ENCODE measurements around the gene RASSF1.

Gene RASSF1

DNA sequence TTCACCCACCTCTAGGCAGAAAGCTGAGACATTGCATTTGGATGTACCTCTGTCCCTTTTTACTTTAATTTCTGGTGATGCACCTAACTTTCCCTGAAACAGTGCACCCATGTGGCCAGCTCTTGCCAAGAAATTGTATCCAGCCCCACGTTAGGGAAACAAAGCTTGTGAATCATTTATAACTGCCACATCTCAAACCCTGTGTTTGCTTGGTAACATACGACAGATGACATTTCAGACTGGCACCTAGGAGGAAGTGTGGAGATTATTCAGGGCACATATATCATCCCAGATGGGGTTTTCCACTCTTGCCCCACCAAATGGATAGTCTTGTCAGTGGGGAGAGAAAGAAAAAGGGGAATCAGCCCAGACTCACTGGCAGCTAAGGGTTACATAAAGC lies 12.1 kb upstream of the RASSF1 start:
- H3K4me3 ChIP-seq (ENCODE audit: low read depth, low read length), result no peak overlapping the region
- peak; percentile 48 for DNase-seq (ENCODE audit: low read depth)
- peak; percentile 57 for TF ChIP-seq CTCF (conservative IDR thresholded peaks at IDR 0.05; ENCODE audit: low read depth, low read length)

DNA sequence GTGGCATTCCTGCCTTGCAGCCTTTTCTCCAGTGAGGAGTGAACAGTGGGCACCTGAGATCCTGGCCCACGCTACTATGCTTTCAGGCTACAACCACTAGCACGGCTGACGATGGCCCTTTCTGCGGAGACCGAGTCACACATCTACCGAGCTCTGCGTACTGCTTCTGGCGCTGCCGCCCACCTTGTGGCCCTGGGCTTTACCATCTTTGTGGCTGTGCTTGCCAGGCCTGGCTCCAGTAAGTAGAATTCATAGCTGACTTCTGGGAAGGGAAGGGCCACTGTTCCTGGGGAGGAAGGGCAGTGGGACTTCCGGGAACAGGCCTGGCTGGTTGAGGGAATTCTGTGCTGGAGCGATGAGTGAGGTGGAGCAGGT lies 10.7 kb upstream of the RASSF1 start:
- TF ChIP-seq CTCF (conservative IDR thresholded peaks at IDR 0.05; ENCODE audit: low read depth, low read length), result no peak
- DNase-seq (ENCODE audit: low read depth), result no peak
- H3K4me3 ChIP-seq (ENCODE audit: low read depth, low read length), result peak overlapping the region; percentile 99

DNA sequence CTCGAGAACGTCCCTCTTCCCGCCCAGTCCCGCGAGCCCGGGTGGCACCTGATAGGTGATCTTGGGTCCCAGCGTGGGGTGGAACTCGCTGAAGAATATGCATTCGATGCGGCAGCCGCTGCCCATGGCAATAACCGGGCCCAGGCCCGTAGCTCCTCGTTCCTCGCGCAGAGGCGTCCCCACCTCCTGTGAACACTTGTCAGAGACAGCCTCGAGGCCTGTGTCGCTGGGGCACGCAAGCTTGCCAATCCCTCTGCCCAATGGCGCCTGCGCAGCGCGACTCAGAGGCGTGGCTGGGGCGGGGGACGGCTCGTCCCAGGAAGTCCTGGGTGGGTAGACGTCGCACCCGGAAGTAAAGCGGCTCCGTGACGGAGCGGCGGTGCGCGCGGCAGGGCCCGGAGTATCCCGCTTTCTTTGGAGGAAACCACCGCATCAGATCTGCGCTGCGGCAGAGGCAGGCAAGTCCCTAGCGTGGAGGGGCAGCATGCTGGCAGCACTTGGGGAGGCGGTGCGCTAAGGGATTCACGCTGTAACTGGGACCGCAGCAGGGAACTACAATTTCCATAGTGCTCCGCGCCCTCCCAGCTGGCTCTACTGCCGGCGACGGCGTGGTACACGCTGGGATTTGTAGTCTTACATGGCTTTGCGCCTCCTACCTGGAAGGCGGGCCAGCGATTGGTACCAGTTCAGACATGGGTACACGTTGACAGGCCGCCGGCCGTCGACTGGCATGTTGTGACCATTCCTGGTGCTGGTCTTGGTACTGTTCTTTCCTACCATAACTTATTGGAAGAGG lies 10.1 kb upstream of the RASSF1 start, which contains the start of the genes CYB561D2 and NPRL2:
CYB561D2 (plus strand) TSS at position 336 of the 796 bp plus-strand sequence. CDS start 572 bp downstream, outside the sequence.
NPRL2 (minus strand) TSS at position 249 of the 796 bp plus-strand sequence; CDS start at position 126, 123 bp downstream.
- DNase-seq (ENCODE audit: low read depth), result peak; percentile 92
- TF ChIP-seq CTCF (conservative IDR thresholded peaks at IDR 0.05; ENCODE audit: low read depth, low read length), result no peak
- peak within 1 kb of the TSS; percentile 99 for H3K4me3 ChIP-seq (ENCODE audit: low read depth, low read length)

DNA sequence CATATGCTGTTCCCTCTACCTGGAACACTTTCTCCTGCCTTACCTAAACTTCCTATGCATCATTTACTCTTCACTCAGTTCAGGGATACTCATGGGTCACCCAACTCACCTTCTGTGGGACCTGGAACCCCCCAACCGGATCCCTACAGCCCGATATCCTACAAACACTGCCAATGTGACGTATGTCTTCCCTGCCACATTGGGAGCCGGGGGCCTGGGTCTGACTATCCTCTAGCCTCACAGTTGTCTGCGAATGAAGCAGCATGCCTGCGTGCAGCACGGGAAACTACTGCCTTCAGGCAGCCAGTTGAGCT lies 9.5 kb upstream of the RASSF1 start:
- DNase-seq (ENCODE audit: low read depth), result no peak
- no peak for TF ChIP-seq CTCF (conservative IDR thresholded peaks at IDR 0.05; ENCODE audit: low read depth, low read length)
- H3K4me3 ChIP-seq (ENCODE audit: low read depth, low read length), result peak overlapping the region; percentile 99

GRCh38 chr3:50347187-50347813 lies 6.7 kb upstream of the RASSF1 start:
- peak; percentile 72 for TF ChIP-seq CTCF (conservative IDR thresholded peaks at IDR 0.05; ENCODE audit: low read depth, low read length)
- peak; percentile 81 for DNase-seq (ENCODE audit: low read depth)
- H3K4me3 ChIP-seq (ENCODE audit: low read depth, low read length), result no peak overlapping the region

DNA sequence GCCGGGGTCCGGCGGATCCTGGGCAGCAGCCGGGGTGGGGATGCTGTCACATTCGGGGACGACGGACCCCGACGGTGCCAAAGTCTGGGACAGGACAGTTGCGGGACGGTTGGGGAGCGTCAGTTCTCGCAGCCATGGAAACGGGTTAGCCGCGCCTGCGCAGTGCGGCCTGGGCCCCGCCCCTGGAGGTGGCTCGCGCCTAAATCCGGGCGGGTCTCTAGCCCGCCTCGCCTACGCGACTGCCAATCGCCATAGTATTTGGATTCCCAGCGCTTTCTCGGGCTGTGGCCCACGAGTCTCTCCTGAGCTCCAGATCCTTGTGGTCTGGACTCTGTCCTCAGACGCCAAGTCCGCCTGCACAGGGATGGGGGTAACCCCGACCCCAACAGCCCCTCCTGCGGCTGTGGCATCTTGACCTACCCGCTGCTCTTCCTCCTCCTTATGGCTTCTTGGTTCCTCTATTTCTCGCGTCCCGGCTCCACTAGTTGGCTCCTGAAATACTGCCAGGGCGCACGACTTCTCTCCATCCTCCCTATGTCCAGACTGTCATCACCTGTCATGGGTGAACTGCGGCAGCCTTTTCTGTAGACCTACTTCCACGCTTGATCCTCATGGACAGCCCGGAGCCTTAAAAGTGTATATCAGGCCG lies 5.1 kb upstream of the RASSF1 start, which contains the start of gene ZMYND10:
ZMYND10 (minus strand) TSS at position 147 of the 649 bp plus-strand sequence. CDS start 153 bp downstream, outside the sequence.
- no peak for TF ChIP-seq CTCF (conservative IDR thresholded peaks at IDR 0.05; ENCODE audit: low read depth, low read length)
- peak; percentile 42 for DNase-seq (ENCODE audit: low read depth)
- peak within 1 kb of the TSS; percentile 55 for H3K4me3 ChIP-seq (ENCODE audit: low read depth, low read length)

All from choroid plexus epithelial cell (primary cell).